ENCODE measurements around the gene ANK3.

ANK3 gene

DNA sequence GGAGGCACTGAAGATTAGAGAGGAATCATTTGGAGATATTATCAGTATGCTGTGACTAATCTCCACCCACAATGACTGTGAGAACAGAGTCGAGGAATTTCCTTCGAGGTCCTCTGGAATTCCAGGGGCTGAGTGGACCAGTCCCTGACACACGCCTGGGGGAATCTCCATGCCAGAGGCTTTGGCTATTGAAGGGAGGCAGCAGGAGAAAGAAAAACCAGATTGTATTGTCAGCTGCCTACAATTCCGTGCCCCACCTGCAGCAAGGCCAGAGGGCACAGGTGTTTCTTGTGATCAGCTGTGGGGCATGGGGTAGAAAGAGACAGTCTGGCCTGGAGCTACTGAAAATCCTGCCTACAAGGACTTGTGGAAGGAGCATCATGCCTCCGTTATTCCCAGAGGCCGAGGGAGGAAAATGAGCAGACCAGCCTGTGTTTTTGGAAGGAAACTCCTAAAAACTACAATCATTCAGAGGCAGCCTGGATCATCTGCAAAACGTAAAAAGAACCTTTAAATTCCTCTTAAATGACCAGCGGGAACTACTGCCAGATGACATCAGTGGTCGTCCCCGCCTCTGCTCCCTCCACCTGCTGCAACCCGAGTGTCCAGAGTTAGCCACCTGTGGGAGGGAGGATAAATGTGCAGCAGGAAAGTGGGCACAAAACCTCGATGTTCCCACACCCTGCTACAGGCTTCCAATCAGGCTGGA is 25.4 kb upstream of the ANK3 start:
- H3K4me1 ChIP-seq (ENCODE audit: low read length): no peaks in the 10 kb centered on the region
- DNase-seq: no peak

GRCh38 chr10:60414111-60414510 is 24.4 kb upstream of the ANK3 start:
- Histone ChIP-seq H3K4me3 (ENCODE audit: low read length) (no peak overlapping the region), H3K4me2 (ENCODE audit: low read depth, low read length) (no peak overlapping the region), H3K27me3 (replicated peaks; ENCODE audit: insufficient read depth, low read length) (no peaks in the 10 kb centered on the region), H3F3A (ENCODE audit: insufficient read depth, low read length) (no peaks in the 10 kb centered on the region), H3K4me1 (ENCODE audit: low read length) (no peaks in the 10 kb centered on the region), H3K9me3 (replicated peaks; ENCODE audit: insufficient read depth, low read length) (no peaks in the 10 kb centered on the region), H3K9me2 (replicated peaks; ENCODE audit: insufficient read depth, low read length) (no peaks in the 10 kb centered on the region), H3K79me2 (ENCODE audit: low read length) (no peaks in the 10 kb centered on the region), H3K27ac (ENCODE audit: low read length) (no peak overlapping the region), H2AFZ (ENCODE audit: low read length) (no peak overlapping the region), H3K9ac (ENCODE audit: low read length) (no peak overlapping the region), H4K20me1 (ENCODE audit: insufficient read depth, low read length) (no peaks in the 10 kb centered on the region), H3K36me3 (replicated peaks; ENCODE audit: insufficient read depth, low read length) (no peaks in the 10 kb centered on the region)
- DNase-seq: no peak
- no peak for TF ChIP-seq EZH2 (optimal IDR thresholded peaks at IDR 0.05; ENCODE audit: low read depth, low read length)
- TF ChIP-seq EZH2phosphoT487 (IDR thresholded peaks at IDR 0.05; ENCODE audit: low read length): no peak

More for the DNA sequence above, 25.4 kb upstream of the ANK3 start:
- Histone ChIP-seq H3K27me3 (replicated peaks; ENCODE audit: insufficient read depth, low read length) (no peaks in the 10 kb centered on the region), H3K4me2 (ENCODE audit: low read depth, low read length) (no peak overlapping the region), H3K9me2 (replicated peaks; ENCODE audit: insufficient read depth, low read length) (no peaks in the 10 kb centered on the region), H3K36me3 (replicated peaks; ENCODE audit: insufficient read depth, low read length) (no peaks in the 10 kb centered on the region), H3K9me3 (replicated peaks; ENCODE audit: insufficient read depth, low read length) (no peaks in the 10 kb centered on the region), H3K79me2 (ENCODE audit: low read length) (no peaks in the 10 kb centered on the region), H3K9ac (ENCODE audit: low read length) (no peak overlapping the region), H3F3A (ENCODE audit: insufficient read depth, low read length) (no peaks in the 10 kb centered on the region), H4K20me1 (ENCODE audit: insufficient read depth, low read length) (no peaks in the 10 kb centered on the region), H3K27ac (ENCODE audit: low read length) (no peak overlapping the region), H2AFZ (ENCODE audit: low read length) (no peak overlapping the region), H3K4me3 (ENCODE audit: low read length) (no peak overlapping the region)
- TF ChIP-seq, protein P1, sequence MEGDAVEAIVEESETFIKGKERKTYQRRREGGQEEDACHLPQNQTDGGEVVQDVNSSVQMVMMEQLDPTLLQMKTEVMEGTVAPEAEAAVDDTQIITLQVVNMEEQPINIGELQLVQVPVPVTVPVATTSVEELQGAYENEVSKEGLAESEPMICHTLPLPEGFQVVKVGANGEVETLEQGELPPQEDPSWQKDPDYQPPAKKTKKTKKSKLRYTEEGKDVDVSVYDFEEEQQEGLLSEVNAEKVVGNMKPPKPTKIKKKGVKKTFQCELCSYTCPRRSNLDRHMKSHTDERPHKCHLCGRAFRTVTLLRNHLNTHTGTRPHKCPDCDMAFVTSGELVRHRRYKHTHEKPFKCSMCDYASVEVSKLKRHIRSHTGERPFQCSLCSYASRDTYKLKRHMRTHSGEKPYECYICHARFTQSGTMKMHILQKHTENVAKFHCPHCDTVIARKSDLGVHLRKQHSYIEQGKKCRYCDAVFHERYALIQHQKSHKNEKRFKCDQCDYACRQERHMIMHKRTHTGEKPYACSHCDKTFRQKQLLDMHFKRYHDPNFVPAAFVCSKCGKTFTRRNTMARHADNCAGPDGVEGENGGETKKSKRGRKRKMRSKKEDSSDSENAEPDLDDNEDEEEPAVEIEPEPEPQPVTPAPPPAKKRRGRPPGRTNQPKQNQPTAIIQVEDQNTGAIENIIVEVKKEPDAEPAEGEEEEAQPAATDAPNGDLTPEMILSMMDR (IDR thresholded peaks at IDR 0.05; ENCODE audit: low read length): no peak
- TF ChIP-seq EZH2phosphoT487 (IDR thresholded peaks at IDR 0.05; ENCODE audit: low read length) (no peak), EZH2 (optimal IDR thresholded peaks at IDR 0.05; ENCODE audit: low read depth, low read length) (no peak)

- H3K9me2 ChIP-seq (replicated peaks; ENCODE audit: insufficient read depth, low read length): no peaks in the 10 kb centered on the region
- no peaks in the 10 kb centered on the region for H3K27me3 ChIP-seq (replicated peaks; ENCODE audit: insufficient read depth, low read length)
- H3K4me2 ChIP-seq (ENCODE audit: low read depth, low read length): no peak overlapping the region
- H4K20me1 ChIP-seq (ENCODE audit: insufficient read depth, low read length): no peaks in the 10 kb centered on the region
- TF ChIP-seq EZH2 (optimal IDR thresholded peaks at IDR 0.05; ENCODE audit: low read depth, low read length) (no peak), EZH2phosphoT487 (IDR thresholded peaks at IDR 0.05; ENCODE audit: low read length) (no peak)
- TF ChIP-seq, protein P1 (IDR thresholded peaks at IDR 0.05; ENCODE audit: low read length): no peak
- no peak overlapping the region for H3K4me3 ChIP-seq (ENCODE audit: low read length)
- H3K4me1 ChIP-seq (ENCODE audit: low read length): no peaks in the 10 kb centered on the region
- no peaks in the 10 kb centered on the region for H3K79me2 ChIP-seq (ENCODE audit: low read length)
- no peaks in the 10 kb centered on the region for H3K9me3 ChIP-seq (replicated peaks; ENCODE audit: insufficient read depth, low read length)
- no peak overlapping the region for H3K27ac ChIP-seq (ENCODE audit: low read length)
- no peak for DNase-seq
- H2AFZ ChIP-seq (ENCODE audit: low read length): no peak overlapping the region
- H3K36me3 ChIP-seq (replicated peaks; ENCODE audit: insufficient read depth, low read length): no peaks in the 10 kb centered on the region
- H3F3A ChIP-seq (ENCODE audit: insufficient read depth, low read length): no peaks in the 10 kb centered on the region
- H3K9ac ChIP-seq (ENCODE audit: low read length): no peak overlapping the region
Observed at GRCh38 chr10:60413306-60414012, 23.8 kb upstream of the ANK3 start.

DNA sequence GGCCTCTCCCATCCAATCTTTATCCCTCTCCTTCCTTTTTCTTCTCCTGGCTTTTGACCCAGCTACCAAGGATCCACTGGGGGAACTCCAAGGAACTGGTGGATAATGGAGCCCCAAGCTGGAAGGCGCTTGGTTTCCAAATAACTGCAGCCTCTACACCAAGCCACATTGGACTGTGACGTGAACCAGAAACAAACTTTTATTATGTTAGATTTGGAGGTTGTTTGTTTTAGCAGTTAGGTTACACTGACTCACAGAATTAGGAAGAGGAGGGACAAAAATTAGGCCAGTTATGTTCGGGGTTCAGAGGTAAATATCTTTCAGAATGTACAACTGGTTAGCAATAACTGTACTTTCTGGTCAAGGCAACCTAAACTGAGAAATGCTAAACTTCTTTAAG is 21.3 kb upstream of the ANK3 start:
- Histone ChIP-seq H3K9me3 (replicated peaks; ENCODE audit: insufficient read depth, low read length) (no peaks in the 10 kb centered on the region), H3K27me3 (replicated peaks; ENCODE audit: insufficient read depth, low read length) (no peaks in the 10 kb centered on the region), H2AFZ (ENCODE audit: low read length) (no peak overlapping the region), H3K4me2 (ENCODE audit: low read depth, low read length) (no peak overlapping the region), H3K79me2 (ENCODE audit: low read length) (no peaks in the 10 kb centered on the region), H3K36me3 (replicated peaks; ENCODE audit: insufficient read depth, low read length) (no peaks in the 10 kb centered on the region), H3K4me1 (ENCODE audit: low read length) (no peaks in the 10 kb centered on the region), H4K20me1 (ENCODE audit: insufficient read depth, low read length) (no peaks in the 10 kb centered on the region), H3F3A (ENCODE audit: insufficient read depth, low read length) (no peaks in the 10 kb centered on the region), H3K27ac (ENCODE audit: low read length) (no peak overlapping the region), H3K4me3 (ENCODE audit: low read length) (no peak overlapping the region), H3K9me2 (replicated peaks; ENCODE audit: insufficient read depth, low read length) (no peaks in the 10 kb centered on the region), H3K9ac (ENCODE audit: low read length) (no peak overlapping the region)
- no peak for DNase-seq
- TF ChIP-seq, protein P1 (IDR thresholded peaks at IDR 0.05; ENCODE audit: low read length): no peak
- TF ChIP-seq EZH2 (optimal IDR thresholded peaks at IDR 0.05; ENCODE audit: low read depth, low read length): no peak
- no peak for TF ChIP-seq EZH2phosphoT487 (IDR thresholded peaks at IDR 0.05; ENCODE audit: low read length)

All from MM.1S (cell line).